ENCODE measurements around the gene MGRN1.

Gene MGRN1

GRCh38 chr16:4654964-4655590 lies 30.5 kb downstream of the MGRN1 start:
- no peak for DNase-seq

- no peak for DNase-seq
Measured at GRCh38 chr16:4655801-4656200, 31.2 kb downstream of the MGRN1 start.

GRCh38 chr16:4656221-4656620 lies 31.6 kb downstream of the MGRN1 start:
- no peak for DNase-seq

- no peak for DNase-seq
Measured at GRCh38 chr16:4656695-4657686, 32.4 kb downstream of the MGRN1 start.

- DNase-seq = no peak
Measured at GRCh38 chr16:4659363-4660353, 35.0 kb downstream of the MGRN1 start.

GRCh38 chr16:4660454-4661007 lies 35.9 kb downstream of the MGRN1 start:
- peak; percentile 78 to 82 for DNase-seq

GRCh38 chr16:4661661-4662060 lies 37.0 kb downstream of the MGRN1 start:
- DNase-seq = no peak

- no peak for DNase-seq
Measured at GRCh38 chr16:4663465-4663776, 38.8 kb downstream of the MGRN1 start.

- DNase-seq = no peak
Measured at GRCh38 chr16:4663777-4664465, 39.3 kb downstream of the MGRN1 start.

GRCh38 chr16:4664538-4665418 lies 40.2 kb downstream of the MGRN1 start:
- DNase-seq = peak; percentile 59 to 65

GRCh38 chr16:4666537-4667202 lies 42.0 kb downstream of the MGRN1 start:
- DNase-seq = no peak

GRCh38 chr16:4667203-4667963 lies 42.8 kb downstream of the MGRN1 start:
- no peak for DNase-seq

GRCh38 chr16:4668313-4668960 lies 43.8 kb downstream of the MGRN1 start:
- DNase-seq = no peak

- no peak for DNase-seq
Measured at GRCh38 chr16:4673387-4674046, 48.9 kb downstream of the MGRN1 start.

GRCh38 chr16:4674926-4675530 lies 50.4 kb downstream of the MGRN1 start:
- DNase-seq = no peak

- peak; percentile 74 to 79 for DNase-seq
Measured at GRCh38 chr16:4675864-4676786, 51.5 kb downstream of the MGRN1 start.

GRCh38 chr16:4676831-4677230 lies 52.2 kb downstream of the MGRN1 start:
- DNase-seq = no peak
